GM12878 (cell line): ENCODE results near the gene FHOD3. TPM values are rescaled to one million over a fixed set of nuclear protein-coding genes. Genes with fewer than 3 reads are reported as not detected.

ENCODE experiments used
- BACH1 ChIP-seq: fragments of 450-650 bp; IDR thresholded peaks from 2 replicates; pipeline ENCODE4 v1.6.1; 2017; ENCODE audit warnings: mild to moderate bottlenecking, borderline replicate concordance
- CHD2 ChIP-seq: IDR thresholded peaks from 2 replicates; pipeline ENCODE4 v1.6.1; 2011; ENCODE audit warnings: low read depth, low read length, improper control_type of control experiment, borderline replicate concordance
- CUX1 ChIP-seq: IDR thresholded peaks from 2 replicates; pipeline ENCODE4 v1.6.1; 2012; ENCODE audit warnings: improper control_type of control experiment, low read depth, low read length; ENCODE audit not compliant: insufficient replicate concordance
- FOXM1 ChIP-seq: IDR thresholded peaks from 2 replicates; pipeline ENCODE4 v1.6.1; 2012; ENCODE audit warnings: low read depth, mild to moderate bottlenecking, inconsistent platforms, low read length, moderate library complexity
- JUND ChIP-seq: IDR thresholded peaks from 2 replicates; pipeline ENCODE4 v1.6.1; 2012; ENCODE audit warnings: low read depth, mild to moderate bottlenecking, low read length, improper control_type of control experiment, moderate library complexity
- KDM1A ChIP-seq: fragments of 200-600 bp; sonication (generic); IDR thresholded peaks from 2 replicates; pipeline ENCODE4 v1.6.1; 2016; ENCODE audit warnings: borderline replicate concordance
- LARP7 ChIP-seq: fragments of 450-650 bp; IDR thresholded peaks from 2 replicates; pipeline ENCODE4 v1.6.1; 2017; ENCODE audit warnings: mild to moderate bottlenecking
- NBN ChIP-seq: fragments of 450-650 bp; IDR thresholded peaks from 2 replicates; pipeline ENCODE4 v1.6.1; 2016
- NKRF ChIP-seq: fragments of 450-650 bp; conservative IDR thresholded peaks from 2 replicates; pipeline ENCODE4 v1.6.1; 2017; ENCODE audit warnings: mild to moderate bottlenecking, moderate library complexity
- NR2C1 ChIP-seq: fragments of 450-650 bp; IDR thresholded peaks from 2 replicates; pipeline ENCODE4 v1.6.1; 2017; ENCODE audit warnings: antibody characterized with exemption, mild to moderate bottlenecking, moderate library complexity
- RBBP5 ChIP-seq: fragments of 200-600 bp; sonication (generic); conservative IDR thresholded peaks from 2 replicates; pipeline ENCODE4 v1.6.1; 2016
- RUNX3 ChIP-seq: IDR thresholded peaks from 2 replicates; pipeline ENCODE4 v1.6.1; 2012; ENCODE audit warnings: low read length, inconsistent platforms
- SREBF1 ChIP-seq: IDR thresholded peaks from 2 replicates; pipeline ENCODE4 v1.6.1; 2012; ENCODE audit warnings: mild to moderate bottlenecking, low read length
- STAT3 ChIP-seq: IDR thresholded peaks from 2 replicates; pipeline ENCODE4 v1.6.1; 2011; ENCODE audit warnings: low read depth, low read length, improper control_type of control experiment
- TAF1 ChIP-seq: IDR thresholded peaks from 2 replicates; pipeline ENCODE4 v1.6.1; 2011; ENCODE audit warnings: mild to moderate bottlenecking, low read depth, low read length, borderline replicate concordance
- TCF12 ChIP-seq: IDR thresholded peaks from 2 replicates; pipeline ENCODE4 v1.6.1; 2011; ENCODE audit warnings: low read depth, mild to moderate bottlenecking, low read length
- TCF7 ChIP-seq: IDR thresholded peaks from 2 replicates; pipeline ENCODE4 v1.6.1; 2014; ENCODE audit warnings: antibody characterized with exemption, borderline replicate concordance
- YY1 ChIP-seq: IDR thresholded peaks from 2 replicates; pipeline ENCODE4 v1.6.1; 2011; ENCODE audit warnings: low read depth, mild to moderate bottlenecking, low read length
- ZBTB33 ChIP-seq: fragments of 450-650 bp; IDR thresholded peaks from 2 replicates; pipeline ENCODE4 v1.6.1; 2017; ENCODE audit warnings: mild to moderate bottlenecking
- polyA plus RNA-seq, 11 experiments: library from polyadenylated mRNA; depleted of rRNA in 4 of 11; unstranded in 6 of 11; stranded (reverse) in 5 of 11; fragments of >200 nt; fragmentation: Nextera tagmentation in 4 of 11; fragmentation: Illumina TruSeq in 1 of 11; extraction: Ambion mirVana in 4 of 11; extraction: Trizol in 1 of 11; gene quantifications; 1 replicate in 1 of 11; 2 replicates in 10 of 11; pipeline versions ENCODE4 v1.2.1 to v1.2.3, GENCODE V29; 2011 to 2016; ENCODE audit warnings: inconsistent platforms in 2 of 11, missing spikeins in 2 of 11, low read depth in 1 of 11
- total RNA-seq, 4 experiments: library from RNA; depleted of rRNA in 3 of 4; stranded (reverse); fragments of >200 nt in 3 of 4; fragmentation: Illumina TruSeq in 1 of 4; extraction: Trizol in 1 of 4; gene quantifications; 2 replicates each; pipeline versions ENCODE4 v1.2.1 to v1.2.3, GENCODE V29; 2013 to 2021

The FHOD3 gene
- total and polyA plus RNA-seq, 10 of the 15 experiments (the other 5 are each of a cell fraction or from before 2014, with no cell fraction given) = 0.77 to 26.7 (median 10.4) TPM

GRCh38 chr18:36365836-36366775 lies 68.6 kb downstream of the FHOD3 start (continued):
- TF ChIP-seq CUX1 = peak; percentile 95
- no peak; the same call in 1 of the 2 replicates for TF ChIP-seq NKRF
- no peak for TF ChIP-seq TAF1
- no peak for TF ChIP-seq SREBF1
- no peak for TF ChIP-seq KDM1A
- TF ChIP-seq JUND = peak; percentile 80; the same call in 1 of the 2 replicates
- TF ChIP-seq LARP7 = no peak
- TF ChIP-seq FOXM1 = peak; percentile 55; the same call in 1 of the 2 replicates
- TF ChIP-seq RUNX3 = no peak; the same call in 1 of the 2 replicates
- no peak for TF ChIP-seq TCF12
- TF ChIP-seq NR2C1 = no peak
- TF ChIP-seq ZBTB33 = no peak; the same call in 1 of the 2 replicates
- TF ChIP-seq YY1 = no peak
- peak; percentile 92 for TF ChIP-seq NBN
- TF ChIP-seq BACH1 = peak; percentile 92
- TF ChIP-seq STAT3 = no peak
- no peak for TF ChIP-seq TCF7
- TF ChIP-seq RBBP5 = no peak
- peak; percentile 61; the same call in 1 of the 2 replicates for TF ChIP-seq CHD2
